ENCODE data around the gene IL17RE.
A peak's percentile ranks its signal among the peaks of the same experiment; 100 is the strongest.

The IL17RE gene

GRCh38 chr3:9903904-9904303 lies 1.3 kb downstream of the IL17RE start:
- DNase-seq (ENCODE audit: low spot score) = no peak

- no peak for DNase-seq (ENCODE audit: low spot score)
These were observed 3.8 kb downstream of the IL17RE start for GRCh38 chr3:9906480-9906879.

GRCh38 chr3:9908286-9908685 lies 5.6 kb downstream of the IL17RE start:
- no peak for DNase-seq (ENCODE audit: low spot score)

GRCh38 chr3:9909221-9910013 lies 6.8 kb downstream of the IL17RE start:
- DNase-seq (ENCODE audit: low spot score) = no peak

- no peak for DNase-seq (ENCODE audit: low spot score)
These were observed 9.2 kb downstream of the IL17RE start for GRCh38 chr3:9911863-9912262.

GRCh38 chr3:9912294-9912935 lies 9.8 kb downstream of the IL17RE start:
- peak; percentile 64 for DNase-seq (ENCODE audit: low spot score)

GRCh38 chr3:9913601-9914000 lies 11.0 kb downstream of the IL17RE start:
- no peak for DNase-seq (ENCODE audit: low spot score)

GRCh38 chr3:9914011-9914410 lies 11.4 kb downstream of the IL17RE start:
- no peak for DNase-seq (ENCODE audit: low spot score)

- no peak for DNase-seq (ENCODE audit: low spot score)
These were observed 12.1 kb downstream of the IL17RE start for GRCh38 chr3:9914559-9915253.

- peak; percentile 21 for DNase-seq (ENCODE audit: low spot score)
These were observed 12.8 kb downstream of the IL17RE start for GRCh38 chr3:9915254-9916141.

GRCh38 chr3:9916346-9916733 lies 13.7 kb downstream of the IL17RE start:
- no peak for DNase-seq (ENCODE audit: low spot score)

GRCh38 chr3:9916734-9917680 lies 14.4 kb downstream of the IL17RE start, which contains the start of gene IL17RC:
Gene IL17RC (plus strand): TSS chr3:9917098. CDS start chr3:9917316, 218 bp downstream.
- DNase-seq (ENCODE audit: low spot score) = no peak

GRCh38 chr3:9917820-9918219 lies 15.2 kb downstream of the IL17RE start:
- no peak for DNase-seq (ENCODE audit: low spot score)

- DNase-seq (ENCODE audit: low spot score) = no peak
These were observed 15.8 kb downstream of the IL17RE start for GRCh38 chr3:9918261-9919038.

- DNase-seq (ENCODE audit: low spot score) = no peak
These were observed 25.5 kb downstream of the IL17RE start for GRCh38 chr3:9928158-9928557.

- no peak for DNase-seq (ENCODE audit: low spot score)
These were observed 28.3 kb downstream of the IL17RE start for GRCh38 chr3:9930804-9931418.

- DNase-seq (ENCODE audit: low spot score) = no peak
These were observed 29.8 kb downstream of the IL17RE start for GRCh38 chr3:9932535-9932842.

- peak; percentile 89 for DNase-seq (ENCODE audit: low spot score)
These were observed 30.4 kb downstream of the IL17RE start for GRCh38 chr3:9932843-9933560.
